HG03039 (cell line): ENCODE results near the gene RNF150.
A peak's percentile ranks its signal among the peaks of the same experiment; 100 is the strongest.

ENCODE experiments used
- ATAC-seq: cut with Tn5 transposase; IDR thresholded peaks from one replicate; pipeline ENCODE4 v1.9.1; 2021; ENCODE audit warnings: mild to moderate bottlenecking, moderate library complexity; ENCODE audit not compliant: unreplicated experiment

RNF150 gene

GRCh38 chr4:140931911-140932310 lies 201.4 kb downstream of the RNF150 start:
- ATAC-seq: no peak

DNA sequence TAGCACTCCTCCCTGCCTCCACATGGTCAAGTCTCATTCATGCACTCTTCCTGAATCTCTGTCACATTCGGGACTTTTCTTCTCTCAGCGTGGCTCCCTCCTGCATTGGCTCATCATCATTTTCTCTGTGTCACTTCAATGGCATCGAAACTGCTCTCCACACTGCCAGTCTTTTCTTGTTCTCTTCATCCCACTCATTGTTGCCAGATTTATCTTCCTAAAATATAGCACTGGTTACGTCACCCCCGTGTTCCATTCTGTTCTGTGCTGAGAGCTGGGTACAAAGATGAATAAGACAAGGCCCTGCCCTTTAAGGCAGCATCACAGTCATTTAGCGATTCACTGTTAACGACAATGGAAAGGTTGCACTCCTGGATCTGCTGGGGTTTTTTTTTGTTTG lies 202.7 kb downstream of the RNF150 start:
- ATAC-seq: no peak

DNA sequence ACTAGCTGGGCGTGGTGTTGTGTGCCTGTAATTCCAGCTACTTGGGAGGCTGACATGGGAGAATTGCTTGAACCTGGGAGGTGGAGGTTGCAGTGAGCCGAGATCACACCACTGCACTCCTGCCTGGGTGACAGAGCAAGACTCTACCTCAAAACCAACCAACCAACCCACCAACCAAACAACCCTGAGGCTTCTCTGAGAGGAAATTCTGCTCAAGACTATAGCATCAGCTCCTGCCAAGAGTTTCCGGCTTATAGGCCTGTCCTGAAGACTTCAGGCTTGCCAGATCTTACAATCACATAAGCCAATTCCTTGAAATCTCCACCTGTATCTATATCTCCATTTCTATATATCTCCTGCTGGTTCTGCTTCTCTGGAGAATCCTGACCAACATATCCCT lies 203.3 kb downstream of the RNF150 start:
- no peak for ATAC-seq

DNA sequence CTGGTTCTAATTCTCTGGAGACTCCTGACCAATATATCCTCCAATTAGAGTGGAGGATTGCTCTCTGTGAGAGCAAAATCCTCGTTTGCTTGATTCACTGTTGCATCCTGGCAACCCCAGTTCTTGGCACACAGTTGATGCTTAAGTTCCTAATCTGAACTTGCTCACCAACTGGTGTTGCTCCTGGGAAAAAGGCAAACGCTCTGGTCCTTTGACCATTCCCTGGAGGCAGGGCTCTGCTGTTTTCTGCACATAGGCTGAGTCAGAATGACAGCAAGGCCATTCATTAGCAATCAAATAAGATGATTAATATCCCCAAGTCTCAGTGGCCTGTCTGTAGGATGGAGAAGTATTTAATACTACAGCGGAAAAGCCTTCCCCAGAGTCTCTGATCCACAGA lies 204.4 kb downstream of the RNF150 start:
- no peak for ATAC-seq

- no peak for ATAC-seq
These were observed 206.6 kb downstream of the RNF150 start for GRCh38 chr4:140926672-140927071.

DNA sequence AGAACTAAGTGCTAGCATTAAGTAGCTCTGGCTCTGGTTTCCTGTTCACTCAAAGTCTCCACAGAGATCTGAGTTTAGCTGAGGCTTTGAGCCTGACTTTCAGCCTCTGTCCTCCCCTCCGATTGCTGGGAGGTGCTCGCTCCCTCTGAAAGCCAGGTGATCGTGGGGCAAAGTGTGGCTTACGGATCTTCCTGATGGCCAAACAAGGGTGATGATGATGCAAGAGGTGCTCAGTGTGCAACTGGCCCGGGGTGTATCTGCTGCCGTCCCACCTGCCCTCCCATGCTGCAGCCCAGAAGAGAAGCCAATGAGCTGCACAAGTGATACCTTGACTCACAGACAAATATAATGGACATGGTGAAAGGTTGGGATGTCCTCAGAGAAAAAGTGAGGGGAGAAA lies 207.9 kb downstream of the RNF150 start:
- no peak for ATAC-seq

GRCh38 chr4:140924761-140925392 lies 208.4 kb downstream of the RNF150 start:
- ATAC-seq: no peak

DNA sequence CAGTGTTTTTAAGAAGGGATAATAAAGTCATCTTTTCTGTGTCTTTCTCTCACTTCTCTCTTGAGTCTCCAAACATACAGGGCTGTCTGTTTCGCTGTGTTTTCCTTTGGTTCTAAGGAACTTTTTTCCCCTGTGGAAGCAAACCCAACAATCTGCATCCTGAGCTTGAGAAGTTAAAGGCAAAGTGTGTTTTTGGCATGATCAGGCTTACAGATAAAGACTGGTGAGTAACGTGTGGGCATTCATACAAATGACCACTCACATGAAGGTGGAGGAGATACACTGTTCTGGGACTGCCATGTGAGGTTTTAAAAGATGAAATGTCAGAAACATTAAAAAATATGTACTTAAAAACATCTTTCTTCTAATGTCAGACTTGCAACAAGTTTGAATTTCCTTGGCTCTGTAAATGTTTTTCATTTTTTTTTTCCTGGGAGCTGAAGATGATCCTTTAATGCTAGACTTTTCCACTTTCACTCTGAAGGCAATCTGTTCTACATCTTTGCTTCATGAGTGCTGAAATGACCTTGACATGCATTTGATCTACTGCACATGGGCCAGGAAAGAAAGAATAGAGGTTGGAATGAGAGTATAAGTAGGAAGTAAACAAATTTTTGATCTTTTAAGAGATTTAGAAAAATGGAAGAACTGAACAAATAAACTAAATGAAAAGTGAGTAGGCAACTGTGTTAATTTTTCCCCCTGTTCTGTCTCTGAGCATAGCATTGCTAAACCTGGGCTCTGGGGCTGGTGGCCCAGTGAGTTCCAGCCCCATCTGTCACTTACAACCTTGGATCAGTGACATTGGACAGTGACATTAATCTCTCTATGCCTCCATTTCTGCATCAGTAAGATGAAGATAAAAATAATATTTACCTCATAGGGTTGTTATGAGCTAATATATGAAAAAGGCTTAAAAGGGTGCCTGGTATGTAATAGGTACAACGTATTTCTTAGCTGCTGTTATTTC lies 226.0 kb downstream of the RNF150 start:
- no peak for ATAC-seq

- ATAC-seq: no peak
These were observed 228.4 kb downstream of the RNF150 start for GRCh38 chr4:140904904-140905303.

GRCh38 chr4:140903522-140904475 lies 229.5 kb downstream of the RNF150 start:
- ATAC-seq: no peak

DNA sequence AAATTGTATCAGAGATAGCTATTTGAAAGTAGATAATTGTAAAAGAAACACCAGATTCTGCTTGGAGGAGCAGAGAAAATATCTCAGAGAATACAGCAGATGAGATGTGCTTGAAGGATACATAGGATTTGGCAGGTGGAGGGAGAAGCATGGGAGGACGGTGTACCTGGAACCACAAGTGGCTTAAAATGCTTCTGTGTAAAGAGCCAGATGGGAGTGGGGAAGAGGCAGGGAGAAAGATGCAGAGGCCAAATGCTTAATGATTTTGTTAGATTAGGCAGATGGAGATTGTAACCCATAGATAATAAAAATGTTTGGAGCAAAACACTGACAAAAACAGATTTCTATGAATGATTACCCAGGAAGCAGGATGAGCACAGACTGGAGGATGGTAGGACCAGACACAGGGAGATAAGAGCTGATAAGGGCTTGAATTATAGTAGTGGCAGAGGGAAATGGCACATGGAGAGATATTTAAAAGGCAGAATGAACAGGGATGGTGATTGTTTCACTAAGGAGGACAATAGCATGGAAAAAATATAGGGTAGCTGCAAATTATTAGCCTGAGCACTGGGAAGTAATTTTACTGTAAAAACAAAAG lies 231.4 kb downstream of the RNF150 start:
- ATAC-seq: no peak

GRCh38 chr4:140893939-140894338 lies 239.3 kb downstream of the RNF150 start:
- ATAC-seq: no peak

- ATAC-seq: no peak
These were observed 245.2 kb downstream of the RNF150 start for GRCh38 chr4:140888054-140888453.

DNA sequence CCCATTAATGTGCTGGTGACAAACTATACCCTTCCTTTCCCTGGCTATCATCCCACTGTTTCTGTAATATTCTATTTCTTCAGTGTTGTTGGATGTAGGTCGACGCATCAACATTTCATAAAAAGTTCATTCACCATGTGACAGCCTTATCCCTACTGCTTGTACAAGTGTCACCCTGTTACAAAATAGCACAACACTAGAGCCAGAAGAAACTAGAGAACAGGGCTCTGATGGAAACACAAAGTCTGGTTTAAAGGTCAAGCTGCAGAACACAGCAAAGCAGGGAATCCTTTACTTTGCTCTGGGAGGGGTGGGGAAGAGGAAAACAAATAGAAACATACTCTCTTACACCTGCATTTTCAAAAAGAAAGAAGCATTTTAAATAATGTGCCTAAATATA lies 245.8 kb downstream of the RNF150 start:
- ATAC-seq: no peak

DNA sequence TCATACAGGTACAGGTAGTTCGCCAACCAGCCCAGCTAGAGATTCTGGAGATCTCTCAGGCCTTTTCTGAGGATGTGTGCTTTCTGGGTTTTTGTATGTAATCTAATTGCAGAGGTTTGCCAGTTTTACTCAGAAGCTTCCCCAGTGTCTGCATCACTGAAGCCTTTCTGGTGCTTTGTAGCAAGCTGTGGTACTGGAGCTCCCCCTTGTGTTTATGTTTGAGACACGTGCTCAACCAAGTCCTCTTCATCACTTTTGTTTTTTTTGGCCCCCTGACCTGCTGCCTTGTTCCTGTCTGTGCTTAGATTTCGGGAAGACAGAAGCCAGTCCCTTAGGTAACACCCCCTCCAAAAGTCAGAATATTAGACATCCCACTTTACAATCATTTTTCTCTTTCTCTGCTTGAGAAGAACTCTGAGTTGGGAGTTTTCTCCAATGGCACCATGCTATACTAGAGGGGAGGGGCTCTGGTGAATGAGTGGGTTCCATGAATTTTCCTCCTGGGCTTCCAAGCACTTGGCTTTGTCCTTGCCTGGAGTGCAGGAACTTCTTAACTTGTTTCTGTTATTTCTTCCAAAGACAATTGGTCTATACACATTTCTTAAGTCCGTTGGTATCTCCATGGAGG lies 248.7 kb downstream of the RNF150 start:
- peak; percentile 92 for ATAC-seq

DNA sequence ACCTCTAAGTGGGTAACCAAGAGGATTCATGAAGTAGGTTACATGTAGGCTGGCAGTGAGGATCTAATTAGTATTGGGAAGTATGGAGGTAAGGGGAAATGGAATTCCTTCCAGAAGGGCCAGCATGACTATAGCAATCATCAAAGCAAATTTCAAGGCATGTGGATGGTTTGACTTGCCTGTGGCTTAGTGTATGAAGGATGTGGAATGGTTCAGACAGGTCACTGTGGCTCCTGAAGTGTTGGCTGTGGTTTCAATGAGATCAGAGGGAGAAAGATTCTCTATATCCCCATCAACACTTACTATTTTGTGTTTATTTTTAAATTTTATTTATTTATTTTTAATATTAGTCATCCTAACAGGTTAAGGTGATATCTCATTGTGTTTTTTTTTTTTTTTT lies 255.5 kb downstream of the RNF150 start:
- no peak for ATAC-seq

GRCh38 chr4:140876615-140877364 lies 256.5 kb downstream of the RNF150 start:
- no peak for ATAC-seq

DNA sequence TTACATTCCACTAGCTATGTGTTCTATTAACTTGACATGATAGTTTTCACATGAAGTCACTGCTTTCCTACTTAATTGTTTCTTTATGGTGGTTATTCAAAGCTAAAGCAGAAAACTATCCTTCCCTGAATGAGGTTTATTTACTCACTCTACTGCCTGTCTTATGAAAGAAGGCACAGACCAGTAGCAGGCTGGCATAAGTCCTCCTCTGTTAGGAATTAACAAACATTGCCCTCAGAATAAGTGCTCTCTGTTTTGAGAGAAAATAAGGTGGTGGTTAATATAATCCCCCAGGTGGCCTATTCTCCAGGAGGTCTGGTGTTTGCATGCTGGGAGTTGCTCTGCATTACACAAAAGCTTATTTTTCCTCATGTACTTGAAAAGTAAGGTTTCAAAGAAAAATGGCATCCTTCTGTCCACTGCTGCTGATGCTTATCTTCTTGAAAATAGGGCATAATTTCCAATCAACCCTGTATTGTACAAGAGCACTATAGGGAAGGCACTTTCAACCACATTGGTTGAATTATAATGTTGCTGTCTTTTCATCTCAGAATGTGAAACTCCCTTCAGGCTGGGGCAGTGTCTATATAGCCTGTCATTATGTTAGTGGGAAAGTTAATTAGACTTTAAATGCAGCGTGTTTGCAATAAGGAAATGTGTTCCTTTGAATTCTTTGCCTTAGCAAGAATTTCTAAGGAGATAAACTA lies 257.4 kb downstream of the RNF150 start:
- no peak for ATAC-seq

DNA sequence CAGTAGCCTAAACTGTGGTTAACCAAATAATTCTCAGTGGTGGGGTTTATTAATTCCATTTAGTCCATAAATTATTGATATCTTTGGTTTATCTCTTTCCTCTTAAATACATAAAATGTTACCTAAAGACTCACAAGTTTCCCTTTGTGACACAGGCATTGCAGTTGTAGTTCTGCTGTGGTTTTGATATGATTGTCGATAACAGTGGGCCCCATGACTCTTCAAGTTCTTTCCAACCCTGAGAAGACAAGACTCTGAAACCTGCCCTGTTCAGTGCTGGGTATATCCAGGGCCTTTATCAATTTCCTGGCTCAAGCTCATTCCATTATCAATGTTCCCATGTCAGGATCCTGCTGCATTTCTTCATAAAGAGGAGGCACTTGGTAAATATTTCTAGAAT lies 259.2 kb downstream of the RNF150 start:
- no peak for ATAC-seq
